Melanocyte of skin (primary cell): ENCODE measurements around the gene SH3D19. TPM values are rescaled to one million over a fixed set of nuclear protein-coding genes. Genes with fewer than 3 reads are reported as not detected.

Experiments used
- small RNA-seq, 2 donors: library from RNA; depleted of rRNA; stranded (forward); fragments of <200 nt; gene quantifications; one replicate each; pipeline ENCODE3, GENCODE V24; 2012
- total RNA-seq, 2 donors: library from RNA; depleted of rRNA; stranded (reverse); fragments of >200 nt; gene quantifications; 2 replicates each; pipeline ENCODE4 v1.2.3, GENCODE V29; 2012

Gene SH3D19
- 10 to 100 TPM; 16.0 to 21.3 TPM for total RNA-seq

GRCh38 chr4:151325111-151325948, at the start of gene SH3D19:
Gene SH3D19, minus strand, starts transcription at chr4:151325605. Its CDS starts 253 bp downstream, at chr4:151325352.

DNA sequence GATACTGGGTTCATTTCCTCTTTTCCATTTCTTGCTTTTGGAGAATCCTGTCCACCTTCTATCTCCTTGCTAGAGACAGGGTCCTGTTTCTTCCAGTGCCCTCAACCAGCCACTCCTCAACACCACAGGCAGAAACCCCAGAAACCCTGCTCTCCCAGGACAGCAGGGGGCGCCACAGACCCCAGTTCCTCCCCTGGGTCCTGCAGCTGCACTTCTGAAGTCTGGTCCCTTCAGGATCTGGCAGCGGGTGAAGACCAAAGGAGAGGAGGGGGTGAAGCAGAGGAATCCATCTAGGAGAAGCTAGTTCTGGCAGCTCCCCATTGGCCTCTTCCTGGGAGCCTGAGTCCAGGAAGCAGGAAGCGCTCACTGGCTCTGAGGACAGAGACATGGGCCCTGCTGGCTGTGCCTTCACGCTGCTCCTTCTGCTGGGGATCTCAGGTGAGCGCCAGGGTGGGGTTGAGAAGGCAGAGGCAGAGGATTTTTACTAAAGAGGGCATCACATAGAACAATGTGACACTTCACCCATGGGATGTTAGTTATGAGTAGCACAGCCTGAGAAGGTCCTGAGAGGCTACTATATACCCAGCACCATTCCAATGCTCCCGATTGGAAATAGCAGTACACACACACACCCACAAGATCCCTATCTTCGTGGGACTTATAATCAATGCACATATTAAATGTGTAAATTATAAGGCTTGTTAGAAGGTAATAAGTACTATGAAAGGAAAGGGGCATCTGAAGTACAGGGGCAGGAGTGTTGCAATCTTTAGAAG, 48.4 kb downstream of the SH3D19 start, which contains the start of gene PRSS48:
Gene PRSS48 (plus strand): TSS at position 375 of the 776 bp plus-strand sequence. CDS start 12 bp downstream, at position 387.

DNA sequence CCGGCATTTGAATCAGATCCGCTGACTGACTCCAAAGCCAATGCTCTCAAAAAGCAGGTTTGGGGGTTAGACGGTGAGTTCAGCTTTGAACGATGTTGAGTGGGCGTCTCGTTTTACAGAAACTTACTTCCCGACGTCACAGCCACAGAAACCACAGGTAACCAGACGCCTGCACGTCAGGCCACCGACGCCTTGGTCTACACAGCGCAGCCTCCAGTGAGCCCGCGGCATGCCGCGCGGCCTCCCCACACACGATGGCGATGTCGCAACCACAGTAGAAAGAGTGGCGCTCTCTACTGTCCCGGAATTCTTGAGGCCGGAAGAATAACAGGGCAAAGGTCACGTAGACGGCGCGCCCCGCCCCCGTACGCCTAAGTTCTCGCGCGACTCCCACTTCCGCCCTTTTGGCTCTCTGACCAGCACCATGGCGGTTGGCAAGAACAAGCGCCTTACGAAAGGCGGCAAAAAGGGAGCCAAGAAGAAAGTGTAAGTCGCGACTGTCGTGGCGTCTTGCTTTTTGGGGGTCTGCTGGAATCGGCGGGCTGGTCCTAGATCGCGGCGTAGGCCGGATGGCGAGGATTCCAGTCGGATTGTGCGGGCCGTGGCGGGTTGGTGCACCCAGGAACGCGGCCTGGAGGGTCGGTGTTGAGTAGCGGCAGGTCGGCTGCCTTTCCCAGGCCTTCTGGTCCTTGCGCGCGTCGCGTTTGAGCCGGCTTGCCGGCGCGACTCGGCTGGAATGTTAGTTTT, 226.0 kb downstream of the SH3D19 start, which contains the start of gene RPS3A:
Gene RPS3A (plus strand): TSS at position 400 of the 747 bp plus-strand sequence. CDS start 25 bp downstream, at position 425.

Small RNAs within 50 kb of the gene (small RNA-seq; reads per million reads assigned to genes)
- gene AC104819.2 (0 reads per million in 2 donors), gene RNU6-1282P (0 reads per million in 2 donors), gene SNORD73A (0 reads per million in 2 donors), gene SNORD73B (8.7 to 9.5 reads per million in 2 donors)

Other genes starting within 250 kb of the SH3D19 start
- 1,000 to 10,000 TPM in 1 of 2 donors, 100 to 1,000 TPM in 1; 574 to 1,147 TPM for gene RPS3A, start 226.0 kb downstream of the SH3D19 start, total RNA-seq
- gene PRSS48, start 48.4 kb downstream of the SH3D19 start, total RNA-seq: not detected
- 1 to 10 TPM in 1 of 2 donors, not detected in 1; 1.0 TPM for gene FHIP1A, start 83.6 kb upstream of the SH3D19 start, total RNA-seq